GM12878 (cell line): ENCODE measurements around the gene DLGAP3.

Experiments used
- CTCF ChIP-seq, 3 experiments: IDR thresholded peaks in 2 of 3; conservative IDR thresholded peaks in 1 of 3; 2 replicates each; pipeline ENCODE4 v1.5.1; 2011; ENCODE audit warnings: low read depth in 3 of 3, low read length in 3 of 3, mild to moderate bottlenecking in 3 of 3, control low read depth in 2 of 3, moderate library complexity in 2 of 3, inconsistent platforms in 1 of 3, mixed read lengths in 1 of 3; ENCODE audit not compliant: control insufficient read depth in 2 of 3, insufficient read depth in 1 of 3; ENCODE audit errors: extremely low read depth in 1 of 3
- ETV6 ChIP-seq, 2 experiments: fragments of 450-650 bp in 1 of 2; IDR thresholded peaks in 1 of 2; conservative IDR thresholded peaks in 1 of 2; 2 replicates each; pipeline ENCODE4 v1.6.1; 2014; ENCODE audit warnings: antibody characterized with exemption in 1 of 2, borderline replicate concordance in 1 of 2, low read depth in 1 of 2, mild to moderate bottlenecking in 1 of 2, moderate library complexity in 1 of 2
- EZH2 ChIP-seq: IDR thresholded peaks from 2 replicates; pipeline ENCODE4 v1.6.1; 2012; ENCODE audit warnings: low read depth, mild to moderate bottlenecking, control low read depth, inconsistent platforms, low read length, borderline replicate concordance; ENCODE audit not compliant: control insufficient read depth
- FOXK2 ChIP-seq: fragments of 450-650 bp; IDR thresholded peaks from 2 replicates; pipeline ENCODE4 v1.6.1; 2017; ENCODE audit warnings: mild to moderate bottlenecking, moderate library complexity
- JUND ChIP-seq: IDR thresholded peaks from 2 replicates; pipeline ENCODE4 v1.6.1; 2012; ENCODE audit warnings: low read depth, mild to moderate bottlenecking, low read length, improper control_type of control experiment, moderate library complexity
- MYC ChIP-seq: IDR thresholded peaks from 2 replicates; pipeline ENCODE4 v1.6.1; 2011; ENCODE audit warnings: mild to moderate bottlenecking, low read length, moderate library complexity, inconsistent platforms; ENCODE audit not compliant: insufficient read depth, insufficient replicate concordance, insufficient read length, severe bottlenecking
- NFYA ChIP-seq: IDR thresholded peaks from 2 replicates; pipeline ENCODE4 v1.6.1; 2011; ENCODE audit warnings: low read depth, mild to moderate bottlenecking, low read length, improper control_type of control experiment, borderline replicate concordance
- POLR2AphosphoS5 ChIP-seq: IDR thresholded peaks from 2 replicates; pipeline ENCODE4 v1.6.1; 2011; ENCODE audit warnings: mild to moderate bottlenecking, low read length, inconsistent platforms
- RCOR1 ChIP-seq: conservative IDR thresholded peaks from 2 replicates; pipeline ENCODE4 v1.6.1; 2012; ENCODE audit warnings: low read depth, low read length, improper control_type of control experiment
- REST ChIP-seq: IDR thresholded peaks from 2 replicates; pipeline ENCODE4 v1.6.1; 2012; ENCODE audit warnings: mild to moderate bottlenecking, low read depth, low read length
- SMC3 ChIP-seq: IDR thresholded peaks from 2 replicates; pipeline ENCODE4 v1.6.1; 2011; ENCODE audit warnings: low read length, improper control_type of control experiment, borderline replicate concordance
- SPI1 ChIP-seq: IDR thresholded peaks from 2 replicates; pipeline ENCODE4 v1.6.1; 2011; ENCODE audit warnings: low read depth, mild to moderate bottlenecking, low read length, moderate library complexity, borderline replicate concordance; ENCODE audit not compliant: insufficient read depth
- TF ChIP-seq, protein P1 (sequence below): fragments of 450-650 bp; IDR thresholded peaks from 2 replicates; pipeline ENCODE4 v1.6.1; 2017; ENCODE audit warnings: mild to moderate bottlenecking, moderate library complexity

GRCh38 chr1:34910425-34910824, 19.0 kb downstream of the DLGAP3 start:
- TF ChIP-seq ETV6 (conservative IDR thresholded peaks at IDR 0.05 in 1 of 2, IDR thresholded peaks at IDR 0.05 in 1 of 2; ENCODE audit: borderline replicate concordance in 1 of 2, low read depth in 1 of 2) (no peak), CTCF (IDR thresholded peaks at IDR 0.05 in 2 of 3, conservative IDR thresholded peaks at IDR 0.05 in 1 of 3; ENCODE audit: control insufficient read depth in 2 of 3, extremely low read depth in 1 of 3, insufficient read depth in 1 of 3, low read depth in 3 of 3, low read length in 3 of 3) (no peak), EZH2 (no peak), SMC3 (no peak), NFYA (no peak), POLR2AphosphoS5 (no peak), FOXK2 (no peak), JUND (no peak), SPI1 (no peak), RCOR1 (no peak), REST (no peak), MYC (no peak)
- TF ChIP-seq, protein P1, sequence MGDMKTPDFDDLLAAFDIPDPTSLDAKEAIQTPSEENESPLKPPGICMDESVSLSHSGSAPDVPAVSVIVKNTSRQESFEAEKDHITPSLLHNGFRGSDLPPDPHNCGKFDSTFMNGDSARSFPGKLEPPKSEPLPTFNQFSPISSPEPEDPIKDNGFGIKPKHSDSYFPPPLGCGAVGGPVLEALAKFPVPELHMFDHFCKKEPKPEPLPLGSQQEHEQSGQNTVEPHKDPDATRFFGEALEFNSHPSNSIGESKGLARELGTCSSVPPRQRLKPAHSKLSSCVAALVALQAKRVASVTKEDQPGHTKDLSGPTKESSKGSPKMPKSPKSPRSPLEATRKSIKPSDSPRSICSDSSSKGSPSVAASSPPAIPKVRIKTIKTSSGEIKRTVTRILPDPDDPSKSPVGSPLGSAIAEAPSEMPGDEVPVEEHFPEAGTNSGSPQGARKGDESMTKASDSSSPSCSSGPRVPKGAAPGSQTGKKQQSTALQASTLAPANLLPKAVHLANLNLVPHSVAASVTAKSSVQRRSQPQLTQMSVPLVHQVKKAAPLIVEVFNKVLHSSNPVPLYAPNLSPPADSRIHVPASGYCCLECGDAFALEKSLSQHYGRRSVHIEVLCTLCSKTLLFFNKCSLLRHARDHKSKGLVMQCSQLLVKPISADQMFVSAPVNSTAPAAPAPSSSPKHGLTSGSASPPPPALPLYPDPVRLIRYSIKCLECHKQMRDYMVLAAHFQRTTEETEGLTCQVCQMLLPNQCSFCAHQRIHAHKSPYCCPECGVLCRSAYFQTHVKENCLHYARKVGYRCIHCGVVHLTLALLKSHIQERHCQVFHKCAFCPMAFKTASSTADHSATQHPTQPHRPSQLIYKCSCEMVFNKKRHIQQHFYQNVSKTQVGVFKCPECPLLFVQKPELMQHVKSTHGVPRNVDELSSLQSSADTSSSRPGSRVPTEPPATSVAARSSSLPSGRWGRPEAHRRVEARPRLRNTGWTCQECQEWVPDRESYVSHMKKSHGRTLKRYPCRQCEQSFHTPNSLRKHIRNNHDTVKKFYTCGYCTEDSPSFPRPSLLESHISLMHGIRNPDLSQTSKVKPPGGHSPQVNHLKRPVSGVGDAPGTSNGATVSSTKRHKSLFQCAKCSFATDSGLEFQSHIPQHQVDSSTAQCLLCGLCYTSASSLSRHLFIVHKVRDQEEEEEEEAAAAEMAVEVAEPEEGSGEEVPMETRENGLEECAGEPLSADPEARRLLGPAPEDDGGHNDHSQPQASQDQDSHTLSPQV: no peak
